GM23338 (cell line): ENCODE results near the gene PEX10.

Experiments used
- EZH2 ChIP-seq: fragments of 200-600 bp; sonication (generic); IDR thresholded peaks from one replicate; pipeline ENCODE4 v1.8.0; 2017; ENCODE audit warnings: antibody characterized with exemption, mild to moderate bottlenecking, low read depth; ENCODE audit not compliant: unreplicated experiment
- EZH2phosphoT487 ChIP-seq: fragments of 200-600 bp; sonication (generic); IDR thresholded peaks from one replicate; pipeline ENCODE4 v1.8.1; 2018; ENCODE audit warnings: antibody characterized with exemption; ENCODE audit not compliant: unreplicated experiment
- JUNB ChIP-seq: IDR thresholded peaks from one replicate; pipeline ENCODE4 v1.6.1; 2016; ENCODE audit warnings: antibody characterized with exemption; ENCODE audit not compliant: unreplicated experiment
- NANOG ChIP-seq: IDR thresholded peaks from 2 replicates; pipeline ENCODE4 v1.6.1; 2016; ENCODE audit warnings: antibody characterized with exemption, borderline replicate concordance
- POLR2AphosphoS5 ChIP-seq: IDR thresholded peaks from 2 replicates; pipeline ENCODE4 v1.6.1; 2016; ENCODE audit warnings: antibody characterized with exemption, low read depth
- ZNF331 ChIP-seq: fragments of 250-450 bp; sonication (Bioruptor Pico); IDR thresholded peaks from 2 replicates; pipeline ENCODE4 v1.5.0; 2020; ENCODE audit warnings: low read depth, mild to moderate bottlenecking, moderate library complexity
- TF ChIP-seq, protein P1 (sequence below), 2 experiments: fragments of 200-600 bp in 1 of 2; sonication (generic) in 1 of 2; conservative IDR thresholded peaks; 2 replicates each; pipeline versions ENCODE4 v1.5.1 to v1.6.1; 2016 to 2017; ENCODE audit warnings: antibody characterized with exemption in 2 of 2, low read depth in 2 of 2, mild to moderate bottlenecking in 2 of 2, moderate library complexity in 1 of 2
- TF ChIP-seq, protein P2 (sequence below): IDR thresholded peaks from one replicate; pipeline ENCODE4 v1.6.1; 2018; ENCODE audit warnings: antibody characterized with exemption; ENCODE audit not compliant: unreplicated experiment
- TF ChIP-seq, protein P3 (sequence below): IDR thresholded peaks from 2 replicates; pipeline ENCODE4 v1.6.1; 2016; ENCODE audit warnings: antibody characterized with exemption

DNA sequence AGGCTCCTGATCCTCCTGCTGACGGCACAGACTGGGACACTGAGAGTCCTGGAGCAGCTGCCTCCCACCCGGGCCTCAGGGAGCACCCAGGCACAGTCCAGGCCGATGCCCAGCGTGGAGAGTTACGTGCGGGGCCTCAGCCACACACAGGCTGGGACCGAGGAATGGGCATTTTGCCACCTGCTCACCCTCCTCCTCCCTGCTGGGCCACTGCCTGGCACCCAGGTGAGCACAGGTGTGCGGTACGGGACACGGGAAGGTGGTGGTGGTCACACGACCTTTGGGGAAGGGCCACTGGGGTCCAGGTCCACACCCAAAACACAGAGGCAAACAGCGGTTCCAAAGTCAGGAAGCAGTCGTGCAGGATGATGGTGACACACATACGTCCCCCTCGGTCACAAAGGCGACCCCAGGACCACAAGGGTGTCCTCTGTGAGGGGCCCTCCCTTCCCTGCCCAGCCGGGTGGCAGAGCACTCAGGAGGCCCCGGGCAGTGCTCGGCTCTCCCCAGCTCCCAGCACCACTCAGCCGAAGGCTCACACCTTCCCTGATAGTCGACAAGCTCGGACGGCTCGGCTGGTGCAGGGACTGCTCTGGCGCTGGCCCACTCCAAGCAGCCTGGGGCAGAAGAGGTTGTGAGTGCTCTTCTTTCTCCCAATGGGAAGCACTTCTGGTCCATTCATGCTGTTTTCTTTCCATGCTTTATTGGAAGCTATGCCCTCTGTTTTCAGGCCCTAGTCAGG is 35.3 kb downstream of the PEX10 start:
- TF ChIP-seq POLR2AphosphoS5 (no peak), EZH2 (no peak), NANOG (no peak), EZH2phosphoT487 (no peak), JUNB (no peak), ZNF331 (CRISPR knock-in tag) (no peak)
- TF ChIP-seq, protein P1, sequence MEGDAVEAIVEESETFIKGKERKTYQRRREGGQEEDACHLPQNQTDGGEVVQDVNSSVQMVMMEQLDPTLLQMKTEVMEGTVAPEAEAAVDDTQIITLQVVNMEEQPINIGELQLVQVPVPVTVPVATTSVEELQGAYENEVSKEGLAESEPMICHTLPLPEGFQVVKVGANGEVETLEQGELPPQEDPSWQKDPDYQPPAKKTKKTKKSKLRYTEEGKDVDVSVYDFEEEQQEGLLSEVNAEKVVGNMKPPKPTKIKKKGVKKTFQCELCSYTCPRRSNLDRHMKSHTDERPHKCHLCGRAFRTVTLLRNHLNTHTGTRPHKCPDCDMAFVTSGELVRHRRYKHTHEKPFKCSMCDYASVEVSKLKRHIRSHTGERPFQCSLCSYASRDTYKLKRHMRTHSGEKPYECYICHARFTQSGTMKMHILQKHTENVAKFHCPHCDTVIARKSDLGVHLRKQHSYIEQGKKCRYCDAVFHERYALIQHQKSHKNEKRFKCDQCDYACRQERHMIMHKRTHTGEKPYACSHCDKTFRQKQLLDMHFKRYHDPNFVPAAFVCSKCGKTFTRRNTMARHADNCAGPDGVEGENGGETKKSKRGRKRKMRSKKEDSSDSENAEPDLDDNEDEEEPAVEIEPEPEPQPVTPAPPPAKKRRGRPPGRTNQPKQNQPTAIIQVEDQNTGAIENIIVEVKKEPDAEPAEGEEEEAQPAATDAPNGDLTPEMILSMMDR (conservative IDR thresholded peaks at IDR 0.05; ENCODE audit: low read depth in 2 of 2) = no peak
- TF ChIP-seq, protein P2, sequence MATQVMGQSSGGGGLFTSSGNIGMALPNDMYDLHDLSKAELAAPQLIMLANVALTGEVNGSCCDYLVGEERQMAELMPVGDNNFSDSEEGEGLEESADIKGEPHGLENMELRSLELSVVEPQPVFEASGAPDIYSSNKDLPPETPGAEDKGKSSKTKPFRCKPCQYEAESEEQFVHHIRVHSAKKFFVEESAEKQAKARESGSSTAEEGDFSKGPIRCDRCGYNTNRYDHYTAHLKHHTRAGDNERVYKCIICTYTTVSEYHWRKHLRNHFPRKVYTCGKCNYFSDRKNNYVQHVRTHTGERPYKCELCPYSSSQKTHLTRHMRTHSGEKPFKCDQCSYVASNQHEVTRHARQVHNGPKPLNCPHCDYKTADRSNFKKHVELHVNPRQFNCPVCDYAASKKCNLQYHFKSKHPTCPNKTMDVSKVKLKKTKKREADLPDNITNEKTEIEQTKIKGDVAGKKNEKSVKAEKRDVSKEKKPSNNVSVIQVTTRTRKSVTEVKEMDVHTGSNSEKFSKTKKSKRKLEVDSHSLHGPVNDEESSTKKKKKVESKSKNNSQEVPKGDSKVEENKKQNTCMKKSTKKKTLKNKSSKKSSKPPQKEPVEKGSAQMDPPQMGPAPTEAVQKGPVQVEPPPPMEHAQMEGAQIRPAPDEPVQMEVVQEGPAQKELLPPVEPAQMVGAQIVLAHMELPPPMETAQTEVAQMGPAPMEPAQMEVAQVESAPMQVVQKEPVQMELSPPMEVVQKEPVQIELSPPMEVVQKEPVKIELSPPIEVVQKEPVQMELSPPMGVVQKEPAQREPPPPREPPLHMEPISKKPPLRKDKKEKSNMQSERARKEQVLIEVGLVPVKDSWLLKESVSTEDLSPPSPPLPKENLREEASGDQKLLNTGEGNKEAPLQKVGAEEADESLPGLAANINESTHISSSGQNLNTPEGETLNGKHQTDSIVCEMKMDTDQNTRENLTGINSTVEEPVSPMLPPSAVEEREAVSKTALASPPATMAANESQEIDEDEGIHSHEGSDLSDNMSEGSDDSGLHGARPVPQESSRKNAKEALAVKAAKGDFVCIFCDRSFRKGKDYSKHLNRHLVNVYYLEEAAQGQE = no peak
- TF ChIP-seq, protein P3, sequence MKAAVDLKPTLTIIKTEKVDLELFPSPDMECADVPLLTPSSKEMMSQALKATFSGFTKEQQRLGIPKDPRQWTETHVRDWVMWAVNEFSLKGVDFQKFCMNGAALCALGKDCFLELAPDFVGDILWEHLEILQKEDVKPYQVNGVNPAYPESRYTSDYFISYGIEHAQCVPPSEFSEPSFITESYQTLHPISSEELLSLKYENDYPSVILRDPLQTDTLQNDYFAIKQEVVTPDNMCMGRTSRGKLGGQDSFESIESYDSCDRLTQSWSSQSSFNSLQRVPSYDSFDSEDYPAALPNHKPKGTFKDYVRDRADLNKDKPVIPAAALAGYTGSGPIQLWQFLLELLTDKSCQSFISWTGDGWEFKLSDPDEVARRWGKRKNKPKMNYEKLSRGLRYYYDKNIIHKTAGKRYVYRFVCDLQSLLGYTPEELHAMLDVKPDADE = no peak
